GDM1 (cell line): ENCODE measurements around the gene EVA1C.
"Not testable (repeated sequence)": the region's sequence is repeated elsewhere in the genome, so short reads cannot be mapped to it uniquely, and the experiment has no call there.

Experiments
- DNase-seq: peaks from one replicate; lab custom pipeline; 2025; lab: John Stamatoyannopoulos, UW

Gene EVA1C

GRCh38 chr21:32530809-32531208 lies 118.3 kb downstream of the EVA1C start:
- DNase-seq: not testable (repeated sequence)

- not testable (repeated sequence) for DNase-seq
These were observed 119.1 kb downstream of the EVA1C start for GRCh38 chr21:32531561-32531960.

- no peak for DNase-seq
These were observed 120.1 kb downstream of the EVA1C start for GRCh38 chr21:32532636-32533035.

GRCh38 chr21:32533053-32533452 lies 120.5 kb downstream of the EVA1C start:
- no peak for DNase-seq

- DNase-seq: no peak
These were observed 121.1 kb downstream of the EVA1C start for GRCh38 chr21:32533611-32534010.

GRCh38 chr21:32534113-32534512 lies 121.6 kb downstream of the EVA1C start:
- DNase-seq: no peak

- DNase-seq: no peak
These were observed 123.1 kb downstream of the EVA1C start for GRCh38 chr21:32535612-32536011.

GRCh38 chr21:32537569-32537881 lies 125.0 kb downstream of the EVA1C start:
- no peak for DNase-seq

- peak; percentile 18 for DNase-seq
These were observed 125.8 kb downstream of the EVA1C start for GRCh38 chr21:32538147-32538792.

GRCh38 chr21:32539378-32539777 lies 126.9 kb downstream of the EVA1C start:
- DNase-seq: no peak

GRCh38 chr21:32543056-32543455 lies 130.6 kb downstream of the EVA1C start:
- not testable (repeated sequence) for DNase-seq

- no peak for DNase-seq
These were observed 131.5 kb downstream of the EVA1C start for GRCh38 chr21:32543975-32544374.

- DNase-seq: no peak
These were observed 132.2 kb downstream of the EVA1C start for GRCh38 chr21:32544697-32545096.

GRCh38 chr21:32545948-32546441 lies 133.5 kb downstream of the EVA1C start:
- no peak for DNase-seq

- DNase-seq: no peak
These were observed 134.5 kb downstream of the EVA1C start for GRCh38 chr21:32547018-32547417.

GRCh38 chr21:32548978-32549377 lies 136.5 kb downstream of the EVA1C start:
- DNase-seq: no peak

- peak; percentile 18 for DNase-seq
These were observed 136.9 kb downstream of the EVA1C start for GRCh38 chr21:32549440-32549839.

GRCh38 chr21:32549886-32550285 lies 137.4 kb downstream of the EVA1C start:
- no peak for DNase-seq

- no peak for DNase-seq
These were observed 142.5 kb downstream of the EVA1C start for GRCh38 chr21:32554832-32555638.

- DNase-seq: no peak
These were observed 145.6 kb downstream of the EVA1C start for GRCh38 chr21:32558106-32558505.

- DNase-seq: no peak
These were observed 146.6 kb downstream of the EVA1C start for GRCh38 chr21:32559006-32559610.

- no peak for DNase-seq
These were observed 148.4 kb downstream of the EVA1C start for GRCh38 chr21:32560896-32561295.

- DNase-seq: not testable (repeated sequence)
These were observed 149.0 kb downstream of the EVA1C start for GRCh38 chr21:32561476-32561875.
